GM12891 (cell line): ENCODE measurements around the gene DNAAF8.
A peak's percentile ranks its signal among the peaks of the same experiment; 100 is the strongest.

Experiments
- PAX5 ChIP-seq: IDR thresholded peaks from 2 replicates; pipeline ENCODE4 v1.6.1; 2011; ENCODE audit warnings: low read length, moderate library complexity, mild to moderate bottlenecking; ENCODE audit not compliant: insufficient read depth, severe bottlenecking
- POLR2A ChIP-seq: IDR thresholded peaks from 2 replicates; pipeline ENCODE4 v1.6.1; 2011; ENCODE audit warnings: low read depth, low read length, control low read depth
- POLR2AphosphoS5 ChIP-seq: IDR thresholded peaks from 2 replicates; pipeline ENCODE4 v1.6.1; 2011; ENCODE audit warnings: low read depth, low read length, control low read depth
- POU2F2 ChIP-seq: IDR thresholded peaks from 2 replicates; pipeline ENCODE4 v1.6.1; 2011; ENCODE audit warnings: low read depth, mild to moderate bottlenecking, control low read depth, low read length, moderate library complexity
- SPI1 ChIP-seq: IDR thresholded peaks from 2 replicates; pipeline ENCODE4 v1.6.1; 2011; ENCODE audit warnings: low read depth, low read length, control low read depth
- TAF1 ChIP-seq: IDR thresholded peaks from 2 replicates; pipeline ENCODE4 v1.6.1; 2011; ENCODE audit warnings: low read depth, low read length, control low read depth

DNA sequence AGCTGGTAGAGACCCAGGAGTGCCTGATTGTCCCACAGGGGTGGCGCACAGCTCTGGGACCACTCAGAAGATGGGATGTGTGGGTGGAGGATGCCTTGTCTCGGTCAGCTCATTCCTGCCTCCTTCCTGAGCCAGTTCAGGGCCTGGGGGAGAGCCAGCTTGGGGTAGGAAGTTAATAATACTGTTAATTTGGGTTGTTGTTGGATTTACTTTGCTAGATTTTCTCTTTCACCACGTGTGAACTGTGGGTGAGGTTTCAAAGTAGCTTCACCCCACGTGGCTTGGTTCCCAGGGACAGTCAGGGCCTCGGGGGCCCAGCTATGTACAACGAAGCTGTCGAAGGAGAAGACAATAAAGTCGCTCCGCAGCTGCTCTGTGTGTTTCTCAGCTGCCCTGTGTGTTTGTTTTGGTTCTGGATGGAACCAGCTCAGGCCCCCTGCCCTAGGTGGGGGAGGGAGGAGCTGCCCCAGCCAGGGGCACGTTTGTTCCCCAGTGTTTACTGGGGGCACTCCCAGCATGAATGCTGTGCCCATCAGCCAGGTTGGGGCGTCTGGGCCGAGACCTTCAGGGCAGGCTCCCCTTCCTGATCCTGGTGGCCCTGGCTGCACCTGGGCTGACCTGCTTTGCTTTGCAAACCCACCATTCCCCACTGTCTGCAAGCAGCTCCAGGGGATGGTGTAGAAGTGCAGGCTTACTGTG lies 38.7 kb upstream of the DNAAF8 start:
- TF ChIP-seq POLR2A (peak; percentile 34; the same call in 1 of the 2 replicates), TAF1 (no peak), POLR2AphosphoS5 (no peak; the same call in 1 of the 2 replicates), POU2F2 (no peak), SPI1 (no peak), PAX5 (no peak)
